Pons (tissue), 1 donor: Measurements from ENCODE around the gene MPPED1.

ENCODE experiments used
- DNase-seq: peaks from one replicate; pipeline ENCODE4 v3.0.0-alpha.2; 2016; ENCODE audit warnings: low spot score

Gene MPPED1

DNA sequence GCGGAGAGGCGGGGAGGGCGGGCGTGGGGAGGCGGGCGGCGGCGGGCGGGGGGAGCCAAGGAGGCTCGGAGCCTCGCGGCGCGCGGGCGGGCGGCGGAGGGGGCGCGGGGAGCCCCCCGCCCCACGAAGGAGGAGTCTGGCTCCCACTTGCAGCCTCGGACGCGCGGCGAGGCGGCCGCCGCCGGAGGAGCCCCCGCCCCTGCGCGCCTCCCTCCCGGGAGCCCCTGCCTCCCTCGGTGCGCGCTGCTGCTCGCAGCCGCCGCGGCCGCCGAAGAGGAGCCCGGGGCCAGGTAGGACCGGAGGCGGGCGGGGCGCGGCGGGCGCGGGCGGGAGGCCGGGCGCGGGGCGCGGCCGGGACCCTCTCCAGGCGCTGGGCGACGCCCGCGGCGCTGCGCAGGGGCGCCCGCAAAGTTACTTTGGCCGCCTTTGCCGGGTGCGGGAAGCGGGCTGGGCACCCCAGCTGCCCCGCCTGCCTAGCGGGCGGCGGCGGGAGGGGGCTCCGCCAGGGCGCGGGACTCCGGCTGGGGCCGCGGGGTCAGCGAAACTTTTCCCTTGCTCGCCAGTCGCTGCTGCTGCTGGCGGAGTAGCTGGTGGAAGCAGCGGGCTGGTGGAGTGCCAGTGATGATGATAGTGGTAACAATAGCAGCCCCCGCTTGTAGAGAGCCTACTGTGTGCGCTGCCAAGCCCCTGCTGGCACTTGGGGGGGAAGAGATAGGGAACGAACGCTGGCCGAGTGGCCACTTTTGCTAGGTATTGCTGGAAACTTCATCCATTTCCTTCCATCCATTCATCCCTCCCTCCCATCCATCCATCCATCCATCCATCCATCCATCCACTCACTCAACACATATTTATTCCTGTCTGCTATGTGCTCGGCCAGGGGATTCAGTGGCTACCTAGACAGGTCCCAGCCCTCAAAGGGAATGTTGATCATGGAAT lies at the start of gene MPPED1:
TSS of gene MPPED1 (plus strand) at position 146 of the 939 bp plus-strand sequence. CDS start 12,972 bp downstream, outside the sequence.
- no peak for DNase-seq

DNA sequence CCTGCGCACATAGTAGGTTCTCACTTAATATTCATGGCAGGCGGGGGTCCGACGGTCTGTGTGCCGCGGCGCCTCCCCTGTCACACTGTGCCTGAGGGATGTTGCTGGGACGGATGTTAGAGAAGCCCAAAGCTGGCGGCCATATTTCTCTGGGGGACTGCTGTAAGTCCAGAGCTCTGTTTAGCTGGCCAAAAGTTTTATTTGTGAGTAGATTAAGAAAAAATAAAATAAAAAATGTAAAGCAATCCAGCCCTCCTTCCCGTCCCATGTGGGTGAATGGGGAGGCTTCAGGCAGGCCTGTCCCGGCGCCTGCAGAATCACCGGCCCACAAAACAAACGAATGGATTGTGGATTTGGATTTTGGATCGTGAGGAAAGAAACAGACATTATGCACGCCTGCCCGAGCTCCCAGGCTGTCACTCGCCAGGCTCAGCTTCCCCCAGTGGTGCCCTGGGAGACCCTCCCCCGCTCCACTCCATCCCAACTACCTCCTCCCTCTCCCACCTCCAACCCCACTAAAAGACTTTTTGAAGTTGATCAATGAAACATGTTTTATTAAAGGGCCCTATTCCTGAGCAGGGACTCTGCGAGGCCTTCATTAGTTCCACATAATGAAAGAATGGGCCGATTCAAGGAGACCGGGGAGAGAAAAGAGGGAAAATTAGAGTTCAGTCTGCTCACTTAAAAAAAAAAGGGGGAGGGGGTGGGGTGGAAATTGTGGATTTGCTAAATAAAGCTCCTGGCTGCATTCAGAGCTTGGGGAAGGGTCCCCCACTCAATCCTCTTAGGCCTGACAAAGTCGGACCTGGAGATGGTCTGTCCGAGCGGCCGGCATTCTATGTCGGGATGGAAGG lies 48.3 kb upstream of the MPPED1 start:
- no peak for DNase-seq

DNA sequence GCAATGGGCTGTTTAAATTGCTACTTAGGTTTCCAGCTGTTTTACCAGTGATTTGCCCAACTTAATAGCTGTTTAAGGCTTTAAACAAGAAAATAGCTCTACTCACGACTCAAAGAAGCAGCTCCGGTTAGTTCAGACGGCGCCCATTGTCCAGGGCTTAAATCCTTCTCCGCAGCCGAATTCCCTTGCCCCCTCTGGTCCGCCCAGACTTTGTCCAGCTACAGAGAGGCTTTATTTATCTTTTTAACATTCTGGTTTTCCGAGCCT lies 47.7 kb upstream of the MPPED1 start:
- no peak for DNase-seq

DNA sequence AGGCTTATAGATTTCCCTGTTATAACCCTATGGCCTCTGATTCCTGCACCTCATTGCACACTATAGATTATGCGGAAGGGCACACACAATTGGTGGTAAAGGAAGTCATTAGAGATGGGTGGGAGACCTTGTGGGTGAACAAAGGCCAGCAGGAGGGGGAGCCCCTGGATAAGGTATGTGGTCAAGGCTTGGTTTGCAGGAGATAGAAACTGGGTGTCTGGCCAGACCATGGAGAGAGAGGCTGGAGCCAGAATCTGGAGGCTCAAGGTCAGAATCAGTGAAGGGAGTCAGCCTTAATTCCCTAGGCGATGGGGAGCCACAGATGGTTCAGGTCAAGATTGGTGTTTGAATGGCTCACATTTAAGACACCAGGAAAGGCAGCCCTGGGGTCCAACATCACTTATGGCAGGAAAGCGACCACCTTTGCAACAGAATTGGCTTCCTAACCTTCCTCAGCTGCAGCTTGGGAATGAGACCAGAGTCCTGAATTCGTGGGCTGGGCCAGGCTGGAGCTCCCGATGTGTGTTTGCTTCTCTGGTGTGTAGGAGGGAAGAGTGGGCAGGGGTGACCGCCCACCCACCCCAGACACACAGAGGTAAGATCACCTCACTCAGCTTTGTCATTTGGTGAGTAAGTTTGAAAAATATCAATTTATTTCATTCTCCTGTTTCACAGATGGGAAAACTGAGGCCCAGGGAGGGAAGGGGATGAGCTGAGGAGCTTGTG lies 45.9 kb upstream of the MPPED1 start:
- no peak for DNase-seq

GRCh38 chr22:43370036-43370435 lies 41.8 kb upstream of the MPPED1 start:
- no peak for DNase-seq

GRCh38 chr22:43375951-43376455 lies 35.8 kb upstream of the MPPED1 start:
- DNase-seq = no peak

DNA sequence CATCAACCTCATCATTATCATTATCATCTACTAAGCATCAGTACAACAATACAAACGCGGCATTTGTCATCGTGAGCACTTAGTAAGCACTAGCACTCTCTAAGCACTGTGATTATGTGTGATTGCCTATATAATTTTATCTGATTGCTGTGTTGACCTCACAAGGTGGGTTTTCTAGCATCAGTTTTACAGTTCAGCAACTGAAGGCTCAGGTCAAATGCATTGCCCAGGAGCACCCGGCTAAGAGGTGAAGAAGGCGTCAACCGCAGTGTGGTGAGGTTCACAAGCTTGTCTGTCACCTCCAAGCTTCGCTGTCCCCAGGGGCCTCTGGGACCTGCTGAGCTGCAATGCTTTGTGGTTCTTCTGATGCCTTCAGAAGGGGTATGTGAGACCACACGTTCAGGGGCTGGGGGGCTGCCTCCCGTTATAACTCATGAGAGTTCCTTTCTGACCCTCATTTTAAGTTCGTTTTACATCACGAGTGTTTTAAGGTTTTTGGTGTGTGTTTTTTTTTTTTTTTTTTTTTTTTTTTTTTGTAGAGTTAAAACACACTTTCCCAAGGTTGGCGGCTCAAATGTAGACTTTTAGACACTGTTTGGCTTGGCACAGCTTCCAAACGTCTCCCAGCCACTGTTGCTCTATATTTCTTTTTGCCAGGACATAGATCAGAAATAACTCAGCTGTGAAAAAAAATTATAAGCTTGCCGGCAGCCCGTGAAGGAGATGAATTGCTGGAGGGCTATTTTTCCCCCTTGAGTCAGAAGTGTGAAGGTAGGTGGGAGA lies 34.9 kb upstream of the MPPED1 start:
- no peak for DNase-seq

GRCh38 chr22:43377548-43377895 lies 34.3 kb upstream of the MPPED1 start:
- DNase-seq = no peak

- no peak for DNase-seq
These were observed 33.7 kb upstream of the MPPED1 start for GRCh38 chr22:43377896-43378704.

DNA sequence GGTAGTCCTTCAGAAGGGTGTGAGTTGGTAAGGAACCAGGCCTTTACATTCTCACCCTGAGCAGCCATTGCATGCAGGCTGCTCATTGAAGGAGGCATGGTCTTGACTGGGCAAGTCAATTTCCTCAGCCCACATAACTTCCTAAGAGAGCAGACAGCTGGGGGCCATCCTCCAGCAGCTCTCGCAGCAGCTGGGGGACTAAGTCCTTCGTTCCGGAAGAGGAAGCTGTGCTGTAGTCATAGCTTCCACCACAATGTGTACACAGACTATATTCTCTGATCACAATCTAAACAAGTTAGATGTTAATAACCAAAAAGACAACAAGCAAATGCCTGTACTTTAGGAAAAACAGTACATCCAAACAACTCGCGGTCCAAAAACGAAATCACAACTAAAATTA lies 30.1 kb upstream of the MPPED1 start:
- DNase-seq = no peak

DNA sequence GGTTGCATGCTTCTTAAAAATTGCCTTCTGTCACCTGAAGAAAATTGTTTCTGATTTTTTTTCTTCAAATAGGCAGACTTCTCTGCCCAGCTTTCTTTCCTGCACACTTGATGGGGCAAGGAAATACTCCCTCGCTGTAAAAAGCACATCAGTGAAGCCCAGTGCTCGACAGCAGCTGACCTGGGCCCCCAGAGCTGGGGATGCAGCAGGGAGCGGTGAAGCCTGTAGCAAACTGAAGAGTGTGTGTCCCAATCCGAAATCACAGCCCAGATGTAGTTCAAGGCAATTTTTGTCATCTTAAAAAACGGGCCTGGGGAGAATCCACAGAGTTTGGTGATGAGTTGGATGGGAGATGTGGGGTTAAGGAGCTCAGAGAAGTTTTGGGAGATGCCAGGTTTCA lies 27.0 kb upstream of the MPPED1 start:
- no peak for DNase-seq

- peak; percentile 62 for DNase-seq
These were observed 25.8 kb upstream of the MPPED1 start for GRCh38 chr22:43385770-43386641.

GRCh38 chr22:43387815-43388214 lies 24.0 kb upstream of the MPPED1 start:
- DNase-seq = no peak

- peak; percentile 32 for DNase-seq
These were observed 23.4 kb upstream of the MPPED1 start for GRCh38 chr22:43388420-43388851.

DNA sequence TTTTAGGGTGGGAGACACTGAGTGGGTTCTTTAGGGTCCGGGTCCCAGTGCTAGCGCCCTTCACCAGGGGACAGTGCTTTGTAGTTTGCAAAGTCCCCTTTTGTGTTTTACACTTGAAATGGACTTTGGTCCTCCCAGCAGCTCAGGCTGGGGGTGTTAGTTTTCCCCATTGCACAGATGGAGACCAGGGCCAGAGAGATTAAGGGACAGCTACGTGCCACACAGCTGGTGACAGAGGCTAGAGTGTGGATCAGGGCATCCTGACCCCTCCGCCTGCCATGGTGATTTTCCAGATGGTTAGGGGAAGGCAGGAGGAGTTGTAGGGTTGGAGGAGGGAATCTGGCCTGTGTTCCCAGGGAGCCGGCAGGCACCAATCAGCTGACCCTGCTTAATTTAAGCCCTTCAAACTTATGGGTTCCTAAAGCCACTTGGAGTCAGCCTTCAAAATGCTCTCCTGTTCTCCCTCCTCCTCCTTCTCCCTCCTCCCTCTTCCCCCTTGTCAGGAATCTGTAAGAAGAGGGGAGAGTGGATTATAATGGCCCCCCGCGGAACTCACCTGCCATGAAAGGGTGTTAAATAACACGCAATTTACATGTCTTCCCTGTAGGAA lies 22.5 kb upstream of the MPPED1 start:
- DNase-seq = no peak

- no peak for DNase-seq
These were observed 21.6 kb upstream of the MPPED1 start for GRCh38 chr22:43390166-43390565.

DNA sequence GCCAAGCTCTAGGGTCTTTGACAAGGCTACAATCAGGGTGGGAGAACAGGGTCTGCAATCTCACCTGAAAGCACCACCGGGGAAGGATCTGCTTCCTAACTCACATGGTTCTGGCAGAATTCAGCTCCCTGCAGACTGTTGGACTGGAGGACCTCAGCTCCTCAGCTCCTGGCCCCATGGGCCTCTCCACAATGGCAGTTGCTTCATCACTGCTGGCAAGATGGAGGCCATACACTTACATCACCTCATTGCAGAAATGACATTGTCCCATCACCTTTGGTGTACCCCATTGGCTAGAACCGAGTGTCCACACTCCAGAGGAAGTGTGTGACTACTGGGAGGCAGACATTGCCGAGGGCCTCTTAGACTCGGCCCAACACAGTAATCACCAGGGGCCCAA lies 20.9 kb upstream of the MPPED1 start:
- DNase-seq = no peak

DNA sequence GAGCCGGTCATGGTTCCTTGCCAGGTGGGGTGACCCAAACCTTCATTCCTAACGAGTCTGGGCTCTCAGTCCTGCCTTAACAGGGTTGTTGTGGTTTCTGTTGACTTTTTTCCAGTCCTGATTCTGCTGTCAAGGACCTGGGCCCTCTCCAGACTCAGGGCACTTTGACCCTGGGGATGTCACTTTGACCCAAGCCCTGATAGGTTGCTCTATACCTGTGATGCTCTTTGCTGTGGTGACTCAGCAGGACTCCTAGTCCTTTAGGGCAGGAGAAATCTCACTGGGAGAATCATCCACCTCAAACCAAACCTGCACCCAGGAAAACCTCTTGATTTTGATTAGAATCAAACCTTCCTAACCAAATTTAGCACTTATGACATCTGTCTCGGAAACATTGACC lies 20.5 kb upstream of the MPPED1 start:
- DNase-seq = no peak

GRCh38 chr22:43392385-43392989 lies 19.3 kb upstream of the MPPED1 start:
- DNase-seq = no peak
